PC-9 (cell line): Measurements from ENCODE around the gene CSRP1. TPM values are rescaled to one million over a fixed set of nuclear protein-coding genes. Genes with fewer than 3 reads are reported as not detected.
A peak's percentile ranks its signal among the peaks of the same experiment; 100 is the strongest.

Source experiments
- BruUV-seq: library from RNA; stranded (reverse); fragments of 400-500 nt; replicated peaks from 2 replicates; lab custom pipeline; 2021; lab: Mats Ljungman, UMichigan
- CTCF ChIA-PET: fragments of 300-600 bp; sonication (Branson Sonifier 250); formaldehyde crosslinking; loops from one replicate; lab custom pipeline; 2022; ENCODE audit warnings: antibody characterized with exemption; lab: Charles Lee
- POLR2A ChIA-PET: fragments of 300-600 bp; sonication (Branson Sonifier 250); formaldehyde crosslinking; loops from one replicate; lab custom pipeline; 2022; ENCODE audit warnings: antibody characterized with exemption; ENCODE audit not compliant: unreplicated experiment; lab: Charles Lee
- DNase-seq, 2 experiments: peaks; one replicate each; pipeline versions ENCODE4 v3.0.0 to v3.0.0-alpha.2; 2015 to 2022; ENCODE audit warnings: mixed read lengths in 1 of 2
- H2AFZ ChIP-seq: fragments of 200-600 bp; sonication (generic); 2 replicates; pipeline ENCODE4 v1.8.1; 2017; ENCODE audit warnings: antibody characterized with exemption
- H3F3A ChIP-seq: fragments of 200-600 bp; sonication (generic); 2 replicates; pipeline ENCODE4 v1.8.1; 2017; ENCODE audit warnings: antibody characterized with exemption, mild to moderate bottlenecking, low read depth; ENCODE audit not compliant: insufficient read depth
- H3K27ac ChIP-seq: fragments of 200-600 bp; sonication (generic); 2 replicates; pipeline ENCODE4 v1.6.1; 2016; ENCODE audit warnings: mixed run types
- H3K27me3 ChIP-seq: fragments of 200-600 bp; sonication (generic); 2 replicates; pipeline ENCODE4 v1.6.1; 2016; ENCODE audit warnings: low read depth, mixed run types; ENCODE audit not compliant: insufficient read depth
- H3K36me3 ChIP-seq: fragments of 200-600 bp; sonication (generic); 2 replicates; pipeline ENCODE4 v1.6.1; 2016; ENCODE audit warnings: low read depth, mixed run types
- H3K4me1 ChIP-seq: fragments of 200-600 bp; sonication (generic); replicated peaks from 2 replicates; pipeline ENCODE4 v1.6.1; 2016; ENCODE audit warnings: mixed run types; ENCODE audit not compliant: insufficient read depth
- H3K4me2 ChIP-seq: fragments of 200-600 bp; sonication (generic); 2 replicates; pipeline ENCODE4 v1.6.1; 2017; ENCODE audit warnings: mixed run types
- H3K4me3 ChIP-seq: fragments of 200-600 bp; sonication (generic); 2 replicates; pipeline ENCODE4 v1.6.1; 2016; ENCODE audit warnings: mixed run types
- H3K79me2 ChIP-seq: fragments of 200-600 bp; sonication (generic); 2 replicates; pipeline ENCODE4 v1.6.1; 2017; ENCODE audit warnings: low read depth, mixed run types
- H3K9me2 ChIP-seq: fragments of 200-600 bp; sonication (generic); 2 replicates; pipeline ENCODE4 v1.8.1; 2017; ENCODE audit warnings: mild to moderate bottlenecking; ENCODE audit not compliant: insufficient read depth
- H3K9me3 ChIP-seq: fragments of 200-600 bp; sonication (generic); 2 replicates; pipeline ENCODE4 v1.8.1; 2016; ENCODE audit warnings: low read depth; ENCODE audit not compliant: insufficient read depth
- H4K20me1 ChIP-seq: fragments of 200-600 bp; sonication (generic); 2 replicates; pipeline ENCODE4 v1.8.1; 2017; ENCODE audit not compliant: insufficient read depth
- EZH2 ChIP-seq: fragments of 200-600 bp; sonication (generic); IDR thresholded peaks from 2 replicates; pipeline ENCODE4 v1.8.0; 2017; ENCODE audit warnings: antibody characterized with exemption, low read depth
- intact Hi-C: fragments of 100-400 bp; cut with micrococcal nuclease; formaldehyde crosslinking; loops from one replicate; pipeline ENCODE4 v1.10.0; 2022; ENCODE audit not compliant: unreplicated experiment
- total RNA-seq: library from RNA; stranded (reverse); gene quantifications from 2 replicates; pipeline ENCODE4 v1.2.3, GENCODE V29; 2021
- TF ChIP-seq, protein P1 (sequence below): fragments of 200-600 bp; sonication (generic); conservative IDR thresholded peaks from 2 replicates; pipeline ENCODE4 v1.6.1; 2017; ENCODE audit warnings: mixed run types, antibody characterized with exemption, mild to moderate bottlenecking, moderate library complexity

CSRP1 gene
- total RNA-seq, 1 experiment from 2014 or later: 61.3 TPM

- intact Hi-C loops: loop anchor here (2.0 kb wide), 1 partner anchor 55 kb away; no protein-coding TSS in a partner anchor
- H3K79me2 ChIP-seq: no peaks in the 10 kb centered on the region
- H4K20me1 ChIP-seq: no peaks in the 10 kb centered on the region
- BruUV-seq: no TSS peak
- ChIA-PET POLR2A (interaction anchor here (0.6 kb wide), 2 partner anchors 47 to 591 kb away, joined by 3 to 5 read pairs; no protein-coding TSS in a partner anchor), CTCF (interaction anchor here (0.6 to 5.0 kb wide), 8 partner anchors 24 to 83 kb away, joined by 3 to 74 read pairs (median 6); no protein-coding TSS in a partner anchor)
- H3K9me2 ChIP-seq: no peaks in the 10 kb centered on the region
- H2AFZ ChIP-seq: no peak overlapping the region
- peaks cover 63% of the 10 kb centered on the region for H3K4me1 ChIP-seq
- H3K4me2 ChIP-seq: peak overlapping the region; percentile 53
- no peaks in the 10 kb centered on the region for H3K9me3 ChIP-seq
- H3F3A ChIP-seq: peaks cover 38% of the 10 kb centered on the region
- no peak overlapping the region for H3K4me3 ChIP-seq
- H3K27me3 ChIP-seq: no peaks in the 10 kb centered on the region
- DNase-seq: peak in 1 of 2 experiments; percentile 56
- TF ChIP-seq, protein P1, sequence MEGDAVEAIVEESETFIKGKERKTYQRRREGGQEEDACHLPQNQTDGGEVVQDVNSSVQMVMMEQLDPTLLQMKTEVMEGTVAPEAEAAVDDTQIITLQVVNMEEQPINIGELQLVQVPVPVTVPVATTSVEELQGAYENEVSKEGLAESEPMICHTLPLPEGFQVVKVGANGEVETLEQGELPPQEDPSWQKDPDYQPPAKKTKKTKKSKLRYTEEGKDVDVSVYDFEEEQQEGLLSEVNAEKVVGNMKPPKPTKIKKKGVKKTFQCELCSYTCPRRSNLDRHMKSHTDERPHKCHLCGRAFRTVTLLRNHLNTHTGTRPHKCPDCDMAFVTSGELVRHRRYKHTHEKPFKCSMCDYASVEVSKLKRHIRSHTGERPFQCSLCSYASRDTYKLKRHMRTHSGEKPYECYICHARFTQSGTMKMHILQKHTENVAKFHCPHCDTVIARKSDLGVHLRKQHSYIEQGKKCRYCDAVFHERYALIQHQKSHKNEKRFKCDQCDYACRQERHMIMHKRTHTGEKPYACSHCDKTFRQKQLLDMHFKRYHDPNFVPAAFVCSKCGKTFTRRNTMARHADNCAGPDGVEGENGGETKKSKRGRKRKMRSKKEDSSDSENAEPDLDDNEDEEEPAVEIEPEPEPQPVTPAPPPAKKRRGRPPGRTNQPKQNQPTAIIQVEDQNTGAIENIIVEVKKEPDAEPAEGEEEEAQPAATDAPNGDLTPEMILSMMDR: no peak
- TF ChIP-seq EZH2: no peak
- H3K36me3 ChIP-seq: no peaks in the 10 kb centered on the region
- H3K27ac ChIP-seq: peak overlapping the region; percentile 36
Observed at GRCh38 chr1:201515895-201516294, 9.0 kb upstream of the CSRP1 start.

DNA sequence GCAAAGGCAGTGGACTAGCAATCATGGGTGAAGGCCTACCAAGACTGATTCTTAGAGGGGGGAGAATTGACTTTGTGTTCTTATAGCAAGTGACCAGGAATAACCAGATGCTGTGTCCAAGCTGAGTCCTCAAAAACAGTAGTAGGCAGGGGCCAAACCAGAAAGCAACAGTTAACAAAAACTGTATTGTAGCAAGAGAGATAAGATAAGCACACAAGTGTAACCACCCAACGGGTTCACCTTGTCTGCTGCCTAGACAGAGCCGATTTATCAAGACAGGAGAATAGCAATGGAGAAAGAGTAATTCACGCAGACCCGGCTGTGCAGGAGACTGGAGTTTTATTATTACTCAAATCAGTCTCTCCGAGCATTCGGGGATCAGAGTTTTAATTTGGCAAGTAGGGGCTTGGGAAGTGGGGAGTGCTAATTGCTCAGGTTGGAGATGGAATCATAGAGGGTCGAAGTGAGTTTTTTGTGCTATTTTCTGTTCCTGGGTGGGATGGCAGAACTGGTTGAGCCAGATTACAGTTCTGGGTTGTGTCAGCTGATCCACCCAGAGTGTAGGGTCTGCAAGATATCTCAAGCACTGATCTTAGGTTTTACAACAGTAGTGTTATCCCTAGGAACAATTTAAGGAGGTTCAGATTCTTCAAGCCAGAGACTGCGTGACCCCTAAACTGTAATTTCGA lies 8.3 kb upstream of the CSRP1 start:
- H3K4me3 ChIP-seq: no peak overlapping the region
- no peaks in the 10 kb centered on the region for H3K27me3 ChIP-seq
- no peaks in the 10 kb centered on the region for H3K36me3 ChIP-seq
- no TSS peak for BruUV-seq
- no peaks in the 10 kb centered on the region for H3K9me2 ChIP-seq
- TF ChIP-seq EZH2: no peak
- TF ChIP-seq, protein P1: no peak
- H3K4me2 ChIP-seq: peak overlapping the region; percentile 53
- peak overlapping the region; percentile 36 for H3K27ac ChIP-seq
- intact Hi-C loops: no loop called here
- no peak for DNase-seq
- no peaks in the 10 kb centered on the region for H3K79me2 ChIP-seq
- ChIA-PET POLR2A (interaction anchor here (0.6 kb wide), 1 partner anchor 46 kb away, joined by 3 read pairs; no protein-coding TSS in a partner anchor), CTCF (interaction anchor here (0.7 to 5.0 kb wide), 5 partner anchors 25 to 67 kb away, joined by 3 to 74 read pairs (median 10); no protein-coding TSS in a partner anchor)
- H2AFZ ChIP-seq: no peak overlapping the region
- no peaks in the 10 kb centered on the region for H4K20me1 ChIP-seq
- no peaks in the 10 kb centered on the region for H3K9me3 ChIP-seq
- peaks cover 38% of the 10 kb centered on the region for H3F3A ChIP-seq
- peaks cover 65% of the 10 kb centered on the region for H3K4me1 ChIP-seq

DNA sequence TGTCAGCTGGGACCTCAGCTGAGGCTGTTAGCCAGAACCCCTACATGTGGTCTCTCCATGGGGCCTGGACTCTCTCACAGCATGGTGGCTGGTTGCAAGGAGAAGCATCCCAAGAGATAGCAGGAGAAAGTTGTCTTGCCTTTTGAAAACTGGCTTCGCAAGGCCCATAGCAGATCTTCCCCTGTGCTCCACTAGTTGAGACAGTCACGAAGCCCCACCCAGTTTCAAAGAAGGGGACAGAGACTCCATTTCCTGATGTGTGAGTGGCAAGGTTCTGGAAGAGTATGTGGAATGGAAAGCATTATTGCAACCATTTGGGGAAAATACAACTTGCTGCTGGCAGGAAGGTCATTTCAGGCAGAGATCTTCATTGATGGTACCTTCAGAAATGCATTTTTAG lies 7.5 kb upstream of the CSRP1 start:
- Histone ChIP-seq H4K20me1 (no peaks in the 10 kb centered on the region), H3K27me3 (no peaks in the 10 kb centered on the region), H3K4me1 (peaks cover 65% of the 10 kb centered on the region), H3K9me3 (no peaks in the 10 kb centered on the region), H3K27ac (no peak overlapping the region), H2AFZ (no peak overlapping the region), H3F3A (peaks cover 38% of the 10 kb centered on the region), H3K4me3 (no peak overlapping the region), H3K4me2 (no peak overlapping the region), H3K79me2 (no peaks in the 10 kb centered on the region), H3K36me3 (no peaks in the 10 kb centered on the region), H3K9me2 (no peaks in the 10 kb centered on the region)
- CTCF ChIA-PET: interaction anchor here (2.1 to 5.0 kb wide), 2 partner anchors 28 to 33 kb away, joined by 12 to 74 read pairs; no protein-coding TSS in a partner anchor
- TF ChIP-seq, protein P1: no peak
- TF ChIP-seq EZH2: no peak
- intact Hi-C loops: no loop called here
- no TSS peak for BruUV-seq
- POLR2A ChIA-PET: no interaction called here
- no peak for DNase-seq
